Keratinocyte (primary cell): ENCODE measurements around the gene RYR1. TPM values are rescaled to one million over a fixed set of nuclear protein-coding genes. Genes with fewer than 3 reads are reported as not detected.

ENCODE experiments used
- DNase-seq: peaks from one replicate; pipeline ENCODE4 v3.0.0-alpha.2; 2011; ENCODE audit warnings: low read depth, missing footprints, low spot score
- FAIRE-seq: peaks from 2 replicates; lab custom pipeline; 2011; peaks lifted over from hg19 to GRCh38; lab: Jason Lieb, UNC
- H2AFZ ChIP-seq: 2 replicates; pipeline ENCODE4 v1.6.0; 2012; ENCODE audit warnings: low read length, control low read depth, inconsistent platforms; ENCODE audit not compliant: control insufficient read depth
- H3K27ac ChIP-seq: 2 replicates; pipeline ENCODE4 v1.5.1; 2011; ENCODE audit warnings: low read length; ENCODE audit not compliant: control insufficient read depth, insufficient read depth
- H3K27me3 ChIP-seq: 3 replicates; pipeline ENCODE4 v1.6.0; 2011; ENCODE audit warnings: low read length; ENCODE audit not compliant: control insufficient read depth, insufficient read depth; ENCODE audit errors: extremely low read depth
- H3K36me3 ChIP-seq, 2 experiments: 2 replicates in 1 of 2; 3 replicates in 1 of 2; pipeline ENCODE4 v1.5.1; 2011; ENCODE audit warnings: low read length in 2 of 2, mild to moderate bottlenecking in 1 of 2; ENCODE audit not compliant: control insufficient read depth in 2 of 2, insufficient read depth in 2 of 2; ENCODE audit errors: extremely low read depth in 1 of 2
- H3K4me1 ChIP-seq: 3 replicates; pipeline ENCODE4 v1.5.1; 2011; ENCODE audit warnings: low read length; ENCODE audit not compliant: control insufficient read depth, insufficient read depth; ENCODE audit errors: extremely low read depth
- H3K4me2 ChIP-seq: 3 replicates; pipeline ENCODE4 v1.6.0; 2011; ENCODE audit warnings: low read depth, low read length; ENCODE audit not compliant: control insufficient read depth, insufficient read depth; ENCODE audit errors: extremely low read depth
- H3K4me3 ChIP-seq, 3 experiments: fragments of 200-600 bp in 1 of 3; sonication (generic) in 1 of 3; 2 replicates in 2 of 3; 3 replicates in 1 of 3; pipeline ENCODE4 v1.5.1; 2011 to 2016; ENCODE audit warnings: low read length in 3 of 3, mild to moderate bottlenecking in 3 of 3, control low read depth in 2 of 3, inconsistent platforms in 1 of 3, low read depth in 1 of 3, mixed read lengths in 1 of 3, mixed run types in 1 of 3, moderate library complexity in 1 of 3; ENCODE audit not compliant: control insufficient read depth in 2 of 3, insufficient read depth in 2 of 3; ENCODE audit errors: extremely low read depth in 1 of 3
- H3K79me2 ChIP-seq: 2 replicates; pipeline ENCODE4 v1.6.0; 2012; ENCODE audit warnings: low read length; ENCODE audit not compliant: control insufficient read depth, insufficient read depth
- H3K9ac ChIP-seq: 3 replicates; pipeline ENCODE4 v1.6.0; 2011; ENCODE audit warnings: low read length; ENCODE audit not compliant: control insufficient read depth, insufficient read depth; ENCODE audit errors: extremely low read depth
- H3K9me1 ChIP-seq: 3 replicates; pipeline ENCODE4 v1.6.0; 2011; ENCODE audit warnings: low read length; ENCODE audit not compliant: control insufficient read depth, insufficient read depth; ENCODE audit errors: extremely low read depth
- H3K9me3 ChIP-seq: 2 replicates; pipeline ENCODE4 v1.5.1; 2012; ENCODE audit warnings: low read depth, low read length; ENCODE audit not compliant: control insufficient read depth
- H4K20me1 ChIP-seq: 3 replicates; pipeline ENCODE4 v1.6.0; 2011; ENCODE audit warnings: low read length; ENCODE audit not compliant: control insufficient read depth, insufficient read depth; ENCODE audit errors: extremely low read depth
- CTCF ChIP-seq, 3 experiments: IDR thresholded peaks in 1 of 3; conservative IDR thresholded peaks in 1 of 3; optimal IDR thresholded peaks in 1 of 3; 2 replicates in 2 of 3; 3 replicates in 1 of 3; pipeline versions ENCODE3 to v1.5.1; 2011; ENCODE audit warnings: low read length in 3 of 3, mild to moderate bottlenecking in 3 of 3, moderate library complexity in 2 of 3, control low read depth in 1 of 3, inconsistent platforms in 1 of 3; ENCODE audit not compliant: insufficient read depth in 2 of 3; ENCODE audit errors: extremely low read depth in 1 of 3
- EZH2 ChIP-seq: IDR thresholded peaks from one replicate; pipeline ENCODE4 v1.6.1; 2012; ENCODE audit warnings: inconsistent platforms, mild to moderate bottlenecking, low read length, moderate library complexity
- dilution Hi-C: fragments of 300-500 bp; cut with MboI; formaldehyde crosslinking; loops from one replicate; pipeline ENCODE4 v1.7.0; 2020; ENCODE audit warnings: low sequenced_read_pairs; ENCODE audit not compliant: extremely low pct_ligation_motif_present
- polyA plus RNA-seq, 5 experiments: library from polyadenylated mRNA; depleted of rRNA in 3 of 5; stranded (reverse) in 3 of 5; stranded (forward) in 1 of 5; unstranded in 1 of 5; fragments of >200 nt; gene quantifications; 1 replicate in 1 of 5; 2 replicates in 3 of 5; 3 replicates in 1 of 5; pipeline versions ENCODE4 v1.2.1 to v1.2.3, GENCODE V29; 2011 to 2012; ENCODE audit warnings: missing spikeins in 2 of 5, low read depth in 1 of 5, low replicate concordance in 1 of 5

Gene RYR1
- polyA plus RNA-seq, 1 donor (not counting 4 experiments of a cell fraction or from before 2014, with no cell fraction given): 0.41 TPM

GRCh38 chr19:38402967-38403674 is 30.4 kb upstream of the RYR1 start, which contains the start of gene FAM98C:
Gene FAM98C, plus strand, starts transcription at chr19:38403093. Its CDS starts 61 bp downstream, at chr19:38403154.
- no peak for FAIRE-seq

GRCh38 chr19:38404858-38405257 is 28.6 kb upstream of the RYR1 start:
- Histone ChIP-seq H3K79me2 (no peaks in the 10 kb centered on the region), H3K9me3 (no peaks in the 10 kb centered on the region), H3K4me2 (no peak overlapping the region), H3K27me3 (no peaks in the 10 kb centered on the region), H3K9ac (no peak overlapping the region), H3K9me1 (no peaks in the 10 kb centered on the region), H3K4me1 (peaks cover 4% of the 10 kb centered on the region), H3K4me3 (no peak overlapping the region), H3K36me3 (peaks cover 0 to 4% of the 10 kb centered on the region in 2 experiments), H3K27ac (no peak overlapping the region), H4K20me1 (no peaks in the 10 kb centered on the region), H2AFZ (no peak overlapping the region)
- FAIRE-seq (no peak), DNase-seq (no peak)
- TF ChIP-seq CTCF (optimal IDR thresholded peaks at IDR 0.05 in 1 of 3, IDR thresholded peaks at IDR 0.05 in 1 of 3, conservative IDR thresholded peaks at IDR 0.05 in 1 of 3; ENCODE audit: extremely low read depth in 1 of 3, insufficient read depth in 2 of 3, low read length in 3 of 3): no peak
- no peak for TF ChIP-seq EZH2
- dilution Hi-C loops: no loop called here

More at GRCh38 chr19:38402967-38403674, 30.4 kb upstream of the RYR1 start, which contains the start of gene FAM98C:
- Histone ChIP-seq H3K9ac (peak within 1 kb of the TSS; percentile 78), H3K4me2 (peak within 1 kb of the TSS; percentile 91), H3K79me2 (no peaks in the 10 kb centered on the region), H3K27ac (peak within 1 kb of the TSS; percentile 36), H3K36me3 (peaks cover 0 to 4% of the 10 kb centered on the region in 2 experiments), H3K27me3 (no peaks in the 10 kb centered on the region), H3K4me1 (peaks cover 4% of the 10 kb centered on the region), H3K9me3 (no peaks in the 10 kb centered on the region), H4K20me1 (no peaks in the 10 kb centered on the region), H3K4me3 (peak within 1 kb of the TSS; percentile 72 to 88 (median 76)), H2AFZ (peak within 1 kb of the TSS; percentile 88), H3K9me1 (no peaks in the 10 kb centered on the region)
- peak; percentile 75 for DNase-seq
- dilution Hi-C loops: no loop called here
- TF ChIP-seq EZH2 (no peak), CTCF (optimal IDR thresholded peaks at IDR 0.05 in 1 of 3, IDR thresholded peaks at IDR 0.05 in 1 of 3, conservative IDR thresholded peaks at IDR 0.05 in 1 of 3; ENCODE audit: extremely low read depth in 1 of 3, insufficient read depth in 2 of 3, low read length in 3 of 3) (peak; percentile 68 to 89 (median 86))
